ENCODE data around the gene SMARCB1. TPM values are rescaled to one million over a fixed set of nuclear protein-coding genes. Genes with fewer than 3 reads are reported as not detected.

Gene SMARCB1
- total RNA-seq, 1 experiment from 2014 or later: 88.2 TPM

DNA sequence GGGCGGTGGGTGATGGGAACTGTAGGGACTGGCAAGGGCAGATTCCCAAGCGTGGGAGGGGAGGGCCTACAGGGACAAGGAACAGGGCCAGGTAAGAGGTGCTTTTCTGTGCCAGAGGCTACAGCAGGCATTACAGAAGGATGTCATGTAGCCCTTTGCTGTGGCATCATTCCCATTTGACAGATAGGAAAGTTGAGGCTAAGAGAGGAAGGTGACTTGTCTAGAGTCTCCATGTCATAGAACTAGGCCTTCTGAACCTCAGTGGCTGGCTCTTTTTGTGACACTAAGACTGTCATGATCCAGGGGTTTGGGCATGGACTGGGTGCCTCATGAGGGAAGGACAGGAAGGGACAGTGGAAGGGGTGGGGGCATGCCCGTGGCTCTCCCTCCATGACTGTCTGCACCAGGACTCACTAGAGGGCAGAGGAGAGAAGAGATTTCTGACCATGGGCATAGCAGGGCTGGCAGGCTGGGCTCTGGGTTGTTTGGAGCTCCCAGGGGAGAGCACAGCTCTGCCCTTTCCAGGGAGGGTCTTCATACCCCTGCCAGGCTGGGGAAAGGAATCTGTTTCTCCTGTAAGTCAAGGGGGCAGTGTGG, 10.9 kb upstream of the SMARCB1 start:
- Mint-ChIP-seq H3K4me1 (ENCODE audit: low read depth, unreplicated experiment) (peaks cover 28% of the 10 kb centered on the region), H3K27me3 (ENCODE audit: unreplicated experiment) (peaks cover 26% of the 10 kb centered on the region), H3K4me3 (ENCODE audit: low read depth, unreplicated experiment) (no peak overlapping the region), H3K36me3 (ENCODE audit: insufficient read depth, unreplicated experiment) (peaks cover 4% of the 10 kb centered on the region), H3K27ac (ENCODE audit: unreplicated experiment) (no peak overlapping the region), H3K9me3 (ENCODE audit: low read depth, unreplicated experiment) (no peaks in the 10 kb centered on the region)
- intact Hi-C loops (cut with micrococcal nuclease; ENCODE audit: unreplicated experiment): no loop called here
- no peak for TF ChIP-seq CTCF (IDR thresholded peaks at IDR 0.05; ENCODE audit: unreplicated experiment)
- CTCF ChIA-PET: interaction anchor here (0.6 to 0.8 kb wide), 3 partner anchors 10 to 71 kb away, joined by 3 to 4 read pairs (median 3); no protein-coding TSS in a partner anchor
- DNase-seq: no peak
- no TSS peak for BruUV-seq (replicated peaks)

DNA sequence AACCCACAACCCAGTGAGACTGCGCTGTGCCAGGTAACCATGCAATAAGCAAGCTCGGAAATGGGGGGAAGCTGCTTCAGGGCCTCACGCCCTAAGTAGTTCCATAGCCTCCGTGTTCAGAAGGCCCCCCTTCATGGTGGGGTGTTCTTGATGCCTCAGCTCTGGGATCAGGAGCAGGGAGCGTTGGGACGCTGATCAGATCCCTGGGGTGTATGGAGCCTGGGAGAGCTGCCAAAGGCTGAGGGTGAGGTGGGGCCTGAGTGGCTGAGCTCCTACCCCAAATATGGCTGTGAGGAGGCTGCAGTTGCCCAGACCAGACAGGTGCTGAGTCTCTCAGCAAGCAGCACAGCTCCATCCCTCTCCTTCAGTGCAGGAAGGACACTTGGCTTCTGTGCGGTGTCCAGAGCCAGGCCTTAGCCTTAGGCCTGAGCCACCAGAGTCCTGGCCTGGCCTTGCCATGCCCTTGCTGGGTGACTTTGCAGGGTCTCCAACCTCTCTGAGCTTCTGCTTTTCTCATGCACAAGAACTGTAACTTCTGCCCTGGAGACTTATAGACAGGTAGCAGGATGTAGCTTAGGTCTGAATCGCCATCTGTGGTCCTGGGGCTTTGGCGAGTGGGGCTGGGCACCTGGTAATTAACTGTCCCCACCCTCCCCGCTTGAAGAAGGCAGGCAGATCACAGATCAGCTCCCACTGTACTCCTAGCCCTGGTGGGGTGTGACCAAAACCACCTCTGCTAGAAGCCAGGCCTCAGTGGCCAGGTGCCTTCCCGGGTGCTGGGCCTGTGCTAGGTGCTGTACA, 8.8 kb upstream of the SMARCB1 start:
- intact Hi-C loops (cut with micrococcal nuclease; ENCODE audit: unreplicated experiment): no loop called here
- no peak for DNase-seq
- BruUV-seq (replicated peaks): no TSS peak
- no peaks in the 10 kb centered on the region for H3K9me3 Mint-ChIP-seq (ENCODE audit: low read depth, unreplicated experiment)
- TF ChIP-seq CTCF (IDR thresholded peaks at IDR 0.05; ENCODE audit: unreplicated experiment): no peak
- peaks cover 22% of the 10 kb centered on the region for H3K27me3 Mint-ChIP-seq (ENCODE audit: unreplicated experiment)
- H3K4me3 Mint-ChIP-seq (ENCODE audit: low read depth, unreplicated experiment): no peak overlapping the region
- peaks cover 36% of the 10 kb centered on the region for H3K4me1 Mint-ChIP-seq (ENCODE audit: low read depth, unreplicated experiment)
- H3K36me3 Mint-ChIP-seq (ENCODE audit: insufficient read depth, unreplicated experiment): peaks cover 4% of the 10 kb centered on the region
- CTCF ChIA-PET: no interaction called here
- H3K27ac Mint-ChIP-seq (ENCODE audit: unreplicated experiment): no peak overlapping the region

- no peak for TF ChIP-seq CTCF (IDR thresholded peaks at IDR 0.05; ENCODE audit: unreplicated experiment)
- DNase-seq: no peak
- Mint-ChIP-seq H3K4me3 (ENCODE audit: low read depth, unreplicated experiment) (no peak overlapping the region), H3K4me1 (ENCODE audit: low read depth, unreplicated experiment) (peaks cover 30% of the 10 kb centered on the region), H3K27ac (ENCODE audit: unreplicated experiment) (no peak overlapping the region), H3K9me3 (ENCODE audit: low read depth, unreplicated experiment) (no peaks in the 10 kb centered on the region), H3K36me3 (ENCODE audit: insufficient read depth, unreplicated experiment) (peaks cover 4% of the 10 kb centered on the region), H3K27me3 (ENCODE audit: unreplicated experiment) (peaks cover 16% of the 10 kb centered on the region)
- BruUV-seq (replicated peaks): no TSS peak
- CTCF ChIA-PET: no interaction called here
- intact Hi-C loops (cut with micrococcal nuclease; ENCODE audit: unreplicated experiment): no loop called here
Measured at GRCh38 chr22:23778577-23778900, 8.2 kb upstream of the SMARCB1 start.

GRCh38 chr22:23779083-23779482, 7.7 kb upstream of the SMARCB1 start:
- intact Hi-C loops (cut with micrococcal nuclease; ENCODE audit: unreplicated experiment): no loop called here
- Mint-ChIP-seq H3K36me3 (ENCODE audit: insufficient read depth, unreplicated experiment) (peaks cover 4% of the 10 kb centered on the region), H3K27me3 (ENCODE audit: unreplicated experiment) (peaks cover 11% of the 10 kb centered on the region), H3K27ac (ENCODE audit: unreplicated experiment) (no peak overlapping the region), H3K4me3 (ENCODE audit: low read depth, unreplicated experiment) (no peak overlapping the region), H3K9me3 (ENCODE audit: low read depth, unreplicated experiment) (no peaks in the 10 kb centered on the region), H3K4me1 (ENCODE audit: low read depth, unreplicated experiment) (peaks cover 30% of the 10 kb centered on the region)
- no TSS peak for BruUV-seq (replicated peaks)
- no peak for TF ChIP-seq CTCF (IDR thresholded peaks at IDR 0.05; ENCODE audit: unreplicated experiment)
- DNase-seq: no peak
- CTCF ChIA-PET: no interaction called here
